Osteocyte (in vitro differentiated cells): Measurements from ENCODE around the gene PRELP. TPM values are rescaled to one million over a fixed set of nuclear protein-coding genes. Genes with fewer than 3 reads are reported as not detected.

Experiments used
- DNase-seq: peaks from one replicate; pipeline ENCODE4 v3.0.0; 2021; ENCODE audit warnings: mixed read lengths; ENCODE audit not compliant: unreplicated experiment; ENCODE audit errors: extremely low spot score
- H3K27ac Mint-ChIP-seq: one replicate; pipeline ENCODE4 v1.8.0; 2021; ENCODE audit warnings: mild to moderate bottlenecking, mixed read lengths; ENCODE audit not compliant: unreplicated experiment
- H3K27me3 Mint-ChIP-seq: one replicate; pipeline ENCODE4 v1.8.0; 2021; ENCODE audit warnings: mixed read lengths; ENCODE audit not compliant: unreplicated experiment
- H3K36me3 Mint-ChIP-seq: one replicate; pipeline ENCODE4 v1.8.0; 2021; ENCODE audit warnings: mixed read lengths; ENCODE audit not compliant: unreplicated experiment
- H3K4me1 Mint-ChIP-seq: one replicate; pipeline ENCODE4 v1.8.0; 2021; ENCODE audit warnings: mixed read lengths; ENCODE audit not compliant: unreplicated experiment
- H3K4me3 Mint-ChIP-seq: one replicate; pipeline ENCODE4 v1.8.0; 2021; ENCODE audit warnings: mild to moderate bottlenecking, moderate library complexity, mixed read lengths; ENCODE audit not compliant: unreplicated experiment
- H3K9me3 Mint-ChIP-seq: one replicate; pipeline ENCODE4 v1.8.0; 2021; ENCODE audit warnings: mixed read lengths; ENCODE audit not compliant: unreplicated experiment
- CTCF ChIP-seq: fragments of 200-600 bp; sonication (generic); IDR thresholded peaks from 2 replicates; pipeline ENCODE4 v1.5.0; 2021; ENCODE audit warnings: antibody characterized with exemption, mild to moderate bottlenecking, moderate library complexity
- total RNA-seq: library from RNA; stranded (reverse); gene quantifications from 2 replicates; pipeline ENCODE4 v1.2.1, GENCODE V29; 2021

The PRELP gene
- total RNA-seq, 1 donor from 2014 or later = 1.0 TPM

- TF ChIP-seq CTCF = no peak
- H3K36me3 Mint-ChIP-seq = no peaks in the 10 kb centered on the region
- no peak overlapping the region for H3K4me3 Mint-ChIP-seq
- no peaks in the 10 kb centered on the region for H3K9me3 Mint-ChIP-seq
- H3K27ac Mint-ChIP-seq = no peak overlapping the region
- H3K4me1 Mint-ChIP-seq = peaks cover 57% of the 10 kb centered on the region
- no peak for DNase-seq
- no peaks in the 10 kb centered on the region for H3K27me3 Mint-ChIP-seq
Measured at GRCh38 chr1:203521812-203522211, 46.2 kb downstream of the PRELP start.

DNA sequence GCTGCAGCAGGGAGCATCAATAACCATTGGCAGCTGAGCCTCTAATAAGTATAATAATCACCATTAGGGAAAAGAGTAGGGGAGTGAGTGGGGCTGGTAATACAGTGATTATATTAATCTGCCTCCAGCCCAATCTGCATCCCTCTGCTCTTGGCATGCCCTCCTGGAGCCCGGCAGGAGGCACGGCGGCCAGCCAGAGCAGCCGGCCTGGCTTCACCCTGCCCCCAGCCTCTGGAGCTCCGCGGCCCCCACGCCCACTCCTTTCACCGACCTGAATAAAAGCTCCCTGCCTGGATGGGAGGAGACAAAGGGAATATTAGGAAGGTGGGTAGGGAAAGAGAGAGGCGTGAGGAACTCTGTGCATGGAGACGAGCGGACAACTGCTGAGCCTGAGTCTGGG lies 46.6 kb downstream of the PRELP start:
- Mint-ChIP-seq H3K4me3 (no peak overlapping the region), H3K27ac (no peak overlapping the region), H3K9me3 (no peaks in the 10 kb centered on the region), H3K36me3 (no peaks in the 10 kb centered on the region), H3K4me1 (peaks cover 61% of the 10 kb centered on the region), H3K27me3 (no peaks in the 10 kb centered on the region)
- TF ChIP-seq CTCF = no peak
- DNase-seq = no peak

GRCh38 chr1:203523667-203524066 lies 48.1 kb downstream of the PRELP start:
- no peak for TF ChIP-seq CTCF
- peaks cover 61% of the 10 kb centered on the region for H3K4me1 Mint-ChIP-seq

DNA sequence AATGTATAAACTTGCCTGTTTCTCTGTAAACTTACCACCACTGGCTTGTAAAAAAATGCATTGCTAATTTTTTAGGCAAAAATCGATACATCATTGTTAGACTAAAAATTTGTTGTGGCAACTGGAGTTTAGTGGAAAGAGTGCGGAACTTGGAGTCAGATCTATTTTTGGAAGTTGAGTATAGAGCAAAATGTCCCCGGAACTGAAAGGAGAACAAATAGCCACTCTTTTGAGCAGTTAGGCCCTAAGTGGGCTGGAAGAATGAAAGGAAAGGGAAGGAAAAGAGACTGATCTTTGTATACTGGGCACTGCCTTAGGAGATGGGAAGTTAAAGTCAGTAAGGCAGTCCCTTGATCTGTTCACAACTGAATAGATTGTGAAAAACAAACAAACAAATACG lies 48.5 kb downstream of the PRELP start:
- no peak for DNase-seq
- no peak overlapping the region for H3K4me3 Mint-ChIP-seq
- H3K27me3 Mint-ChIP-seq = no peaks in the 10 kb centered on the region
- peak overlapping the region; percentile 27 for H3K27ac Mint-ChIP-seq
- no peaks in the 10 kb centered on the region for H3K9me3 Mint-ChIP-seq
- peaks cover 64% of the 10 kb centered on the region for H3K4me1 Mint-ChIP-seq
- no peaks in the 10 kb centered on the region for H3K36me3 Mint-ChIP-seq
- no peak for TF ChIP-seq CTCF

More at GRCh38 chr1:203523667-203524066, 48.1 kb downstream of the PRELP start:
- no peaks in the 10 kb centered on the region for H3K36me3 Mint-ChIP-seq
- no peak overlapping the region for H3K4me3 Mint-ChIP-seq
- no peak overlapping the region for H3K27ac Mint-ChIP-seq
- H3K9me3 Mint-ChIP-seq = no peaks in the 10 kb centered on the region
- DNase-seq = no peak
- no peaks in the 10 kb centered on the region for H3K27me3 Mint-ChIP-seq

- no peak overlapping the region for H3K27ac Mint-ChIP-seq
- no peak overlapping the region for H3K4me3 Mint-ChIP-seq
- no peak for TF ChIP-seq CTCF
- DNase-seq = no peak
- H3K9me3 Mint-ChIP-seq = no peaks in the 10 kb centered on the region
- no peaks in the 10 kb centered on the region for H3K36me3 Mint-ChIP-seq
- peaks cover 64% of the 10 kb centered on the region for H3K4me1 Mint-ChIP-seq
- no peaks in the 10 kb centered on the region for H3K27me3 Mint-ChIP-seq
Measured at GRCh38 chr1:203524824-203525223, 49.2 kb downstream of the PRELP start.
